Breast epithelium (tissue), 3 donors: ENCODE data around the gene PYROXD2.

Experiments used
- CTCF ChIP-seq, 3 donors: fragments of 450-650 bp; IDR thresholded peaks; one replicate each; pipeline ENCODE4 v1.5.1; 2016 to 2017; ENCODE audit warnings: antibody characterized with exemption in 3 of 3, mild to moderate bottlenecking in 3 of 3, moderate library complexity in 3 of 3
- POLR2A ChIP-seq: fragments of 450-650 bp; IDR thresholded peaks from one replicate; pipeline ENCODE4 v1.6.1; 2016; ENCODE audit warnings: antibody characterized with exemption, mild to moderate bottlenecking, moderate library complexity
- POLR2AphosphoS5 ChIP-seq, 3 donors: sonication (generic); formaldehyde crosslinking; IDR thresholded peaks; one replicate each; pipeline ENCODE4 v1.6.1; 2017; ENCODE audit warnings: antibody characterized with exemption in 3 of 3

DNA sequence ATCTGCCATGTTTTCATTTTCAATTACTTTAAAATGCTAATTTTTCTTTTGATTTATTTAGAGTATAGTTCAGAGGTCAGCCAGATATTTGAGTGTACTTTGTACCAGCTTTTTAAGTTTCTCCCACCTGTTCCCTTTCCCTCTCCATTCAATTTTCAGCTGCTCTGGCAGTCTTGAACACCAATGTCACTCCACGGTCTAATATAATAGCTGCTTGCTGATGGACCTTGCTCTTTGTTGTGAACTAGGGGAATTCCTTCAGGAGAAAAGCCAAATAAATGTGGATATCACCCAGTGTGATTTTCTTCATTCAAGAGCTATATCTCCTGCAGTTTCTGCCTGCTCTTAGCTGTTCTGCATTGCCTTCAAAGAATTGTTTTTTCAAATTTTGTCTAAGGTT, 35.6 kb upstream of the PYROXD2 start:
- no peak for TF ChIP-seq CTCF (IDR thresholded peaks at IDR 0.05)
- no peak for TF ChIP-seq POLR2A
- no peak for TF ChIP-seq POLR2AphosphoS5 (IDR thresholded peaks at IDR 0.05)
